K562 (cell line): ENCODE measurements around the gene PDZRN4. TPM values are rescaled to one million over a fixed set of nuclear protein-coding genes. Genes with fewer than 3 reads are reported as not detected.

Experiments used
- CAMTA2 ChIP-seq: fragments of 250-450 bp; sonication (Bioruptor Pico); conservative IDR thresholded peaks from 2 replicates; pipeline ENCODE4 v1.5.1; 2022
- CBX8 ChIP-seq: fragments of 200-600 bp; sonication (generic); IDR thresholded peaks from 2 replicates; pipeline ENCODE4 v1.6.1; 2012; ENCODE audit warnings: borderline replicate concordance, mixed run types, low read depth, mild to moderate bottlenecking, moderate library complexity, mixed read lengths, low read length, control low read depth, inconsistent platforms; ENCODE audit not compliant: poor library complexity, severe bottlenecking; ENCODE audit errors: extremely low read depth
- ELF4 ChIP-seq: fragments of 450-650 bp; formaldehyde crosslinking; IDR thresholded peaks from 2 replicates; pipeline ENCODE4 v1.4.0; 2022; ENCODE audit warnings: missing genetic modification characterization
- GABPB1 ChIP-seq: sonication (generic); formaldehyde crosslinking; IDR thresholded peaks from 2 replicates; pipeline ENCODE4 v1.8.0; 2022; ENCODE audit warnings: mild to moderate bottlenecking, missing genetic modification reagents
- HCFC1 ChIP-seq: IDR thresholded peaks from 2 replicates; pipeline ENCODE4 v1.6.1; 2012; ENCODE audit warnings: low read depth, low read length, improper control_type of control experiment
- KHSRP ChIP-seq: fragments of 450-650 bp; IDR thresholded peaks from 2 replicates; pipeline ENCODE4 v1.6.1; 2017
- RBBP5 ChIP-seq: fragments of 200-600 bp; sonication (generic); IDR thresholded peaks from 2 replicates; pipeline ENCODE4 v1.6.1; 2012; ENCODE audit warnings: borderline replicate concordance, mild to moderate bottlenecking, low read length, control low read depth, inconsistent platforms; ENCODE audit not compliant: insufficient read depth, poor library complexity, severe bottlenecking
- RBFOX2 ChIP-seq: fragments of 200-400 bp; formaldehyde crosslinking; IDR thresholded peaks from 2 replicates; pipeline ENCODE4 v1.6.1; 2017; ENCODE audit warnings: low read depth, mild to moderate bottlenecking, low read length, moderate library complexity
- RFX5 ChIP-seq: IDR thresholded peaks from 2 replicates; pipeline ENCODE4 v1.6.1; 2011; ENCODE audit warnings: low read depth, mild to moderate bottlenecking, improper control_type of control experiment, low read length
- SOX6 ChIP-seq: fragments of 450-650 bp; IDR thresholded peaks from 2 replicates; pipeline ENCODE4 v1.6.1; 2014; ENCODE audit warnings: mild to moderate bottlenecking
- ZNF24 ChIP-seq: fragments of 450-650 bp; IDR thresholded peaks from 2 replicates; pipeline ENCODE4 v1.6.1; 2016
- ZNF41 ChIP-seq: fragments of 250-450 bp; sonication (Bioruptor Pico); conservative IDR thresholded peaks from 2 replicates; pipeline ENCODE4 v1.4.0; 2020; ENCODE audit warnings: mild to moderate bottlenecking
- polyA plus RNA-seq, 8 experiments: library from polyadenylated mRNA; depleted of rRNA in 4 of 8; stranded (reverse) in 5 of 8; unstranded in 3 of 8; fragments of >200 nt; fragmentation: Nextera tagmentation in 2 of 8; fragmentation: Illumina TruSeq in 1 of 8; extraction: Ambion mirVana in 2 of 8; extraction: Trizol in 1 of 8; gene quantifications; 2 replicates each; pipeline versions ENCODE4 v1.2.1 to v1.2.3, GENCODE V29; 2011 to 2014; ENCODE audit warnings: inconsistent platforms in 1 of 8, missing spikeins in 1 of 8
- total RNA-seq, 7 experiments: library from RNA; depleted of rRNA in 6 of 7; stranded (reverse); fragments of >200 nt in 6 of 7; fragmentation: Illumina TruSeq in 2 of 7; extraction: Trizol in 2 of 7; gene quantifications; 2 replicates each; pipeline versions ENCODE4 v1.2.1 to v1.2.3, GENCODE V29; 2011 to 2021; ENCODE audit warnings: low replicate concordance in 1 of 7
- TF ChIP-seq, protein P1 (sequence below): fragments of 450-650 bp; IDR thresholded peaks from 2 replicates; pipeline ENCODE4 v1.6.1; 2016; ENCODE audit warnings: mild to moderate bottlenecking

Gene PDZRN4
- total and polyA plus RNA-seq, 9 of the 15 experiments (the other 6 are each of a cell fraction or from before 2014, with no cell fraction given): not detected

DNA sequence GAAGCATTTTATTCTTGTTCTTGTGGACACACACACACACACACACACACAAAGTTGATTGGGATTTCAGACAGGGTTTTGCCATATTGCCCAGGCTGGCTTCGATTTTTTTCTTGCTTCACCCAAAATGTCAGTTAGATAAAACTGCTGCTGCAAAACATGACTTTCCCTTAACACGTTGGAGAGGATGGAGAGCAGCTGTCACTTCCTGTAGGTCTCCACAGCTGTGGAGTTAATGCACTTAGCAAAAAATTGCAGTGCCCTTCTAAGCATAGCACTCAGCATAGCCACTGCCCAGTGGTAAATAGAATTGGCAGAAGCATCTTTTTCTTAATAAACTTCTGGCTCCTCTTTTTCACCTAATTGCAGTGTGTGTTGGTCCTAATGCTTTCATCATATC is 54.5 kb downstream of the PDZRN4 start (continued):
- no peak for TF ChIP-seq HCFC1
- TF ChIP-seq CAMTA2 (CRISPR knock-in tag): no peak
- no peak for TF ChIP-seq CBX8
- TF ChIP-seq GABPB1 (CRISPR knock-in tag): no peak
- no peak for TF ChIP-seq RBFOX2
- no peak for TF ChIP-seq ZNF41 (CRISPR knock-in tag)
- TF ChIP-seq ZNF24: no peak
- TF ChIP-seq RBBP5: no peak
- TF ChIP-seq RFX5: no peak
- TF ChIP-seq, protein P1, sequence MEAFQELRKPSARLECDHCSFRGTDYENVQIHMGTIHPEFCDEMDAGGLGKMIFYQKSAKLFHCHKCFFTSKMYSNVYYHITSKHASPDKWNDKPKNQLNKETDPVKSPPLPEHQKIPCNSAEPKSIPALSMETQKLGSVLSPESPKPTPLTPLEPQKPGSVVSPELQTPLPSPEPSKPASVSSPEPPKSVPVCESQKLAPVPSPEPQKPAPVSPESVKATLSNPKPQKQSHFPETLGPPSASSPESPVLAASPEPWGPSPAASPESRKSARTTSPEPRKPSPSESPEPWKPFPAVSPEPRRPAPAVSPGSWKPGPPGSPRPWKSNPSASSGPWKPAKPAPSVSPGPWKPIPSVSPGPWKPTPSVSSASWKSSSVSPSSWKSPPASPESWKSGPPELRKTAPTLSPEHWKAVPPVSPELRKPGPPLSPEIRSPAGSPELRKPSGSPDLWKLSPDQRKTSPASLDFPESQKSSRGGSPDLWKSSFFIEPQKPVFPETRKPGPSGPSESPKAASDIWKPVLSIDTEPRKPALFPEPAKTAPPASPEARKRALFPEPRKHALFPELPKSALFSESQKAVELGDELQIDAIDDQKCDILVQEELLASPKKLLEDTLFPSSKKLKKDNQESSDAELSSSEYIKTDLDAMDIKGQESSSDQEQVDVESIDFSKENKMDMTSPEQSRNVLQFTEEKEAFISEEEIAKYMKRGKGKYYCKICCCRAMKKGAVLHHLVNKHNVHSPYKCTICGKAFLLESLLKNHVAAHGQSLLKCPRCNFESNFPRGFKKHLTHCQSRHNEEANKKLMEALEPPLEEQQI: no peak
- no peak for TF ChIP-seq ELF4 (CRISPR knock-in tag)
- TF ChIP-seq SOX6: no peak
- TF ChIP-seq KHSRP: no peak
